Measurements from ENCODE around the gene NCAN. TPM values are rescaled to one million over a fixed set of nuclear protein-coding genes. Genes with fewer than 3 reads are reported as not detected.

NCAN gene
- total and polyA plus RNA-seq, 2 of the 13 experiments (the other 11 are each of a cell fraction or from before 2014, with no cell fraction given): not detected

GRCh38 chr19:19224852-19225494, 13.2 kb downstream of the NCAN start (continued):
- peak; percentile 83 for TF ChIP-seq ZNF407 (CRISPR knock-in tag; IDR thresholded peaks at IDR 0.05; ENCODE audit: not compliant biosample characterization)
- TF ChIP-seq PITX1 (CRISPR knock-in tag; IDR thresholded peaks at IDR 0.05): 0 out of 2 replicates have a peak, but pooled peaks have one; percentile 17
- TF ChIP-seq NBN (conservative IDR thresholded peaks at IDR 0.05): no peak
- TF ChIP-seq ELF3 (CRISPR knock-in tag; IDR thresholded peaks at IDR 0.05): peak; percentile 36; the same call in 1 of the 2 replicates
- TF ChIP-seq ZNF383 (CRISPR knock-in tag; IDR thresholded peaks at IDR 0.05; ENCODE audit: borderline replicate concordance): peak; percentile 55; the same call in 1 of the 2 replicates
- no peak for TF ChIP-seq ZNF512B (CRISPR knock-in tag; IDR thresholded peaks at IDR 0.05; ENCODE audit: borderline replicate concordance)
- peak; percentile 94 for TF ChIP-seq ZNF687 (CRISPR knock-in tag; IDR thresholded peaks at IDR 0.05)
- no peak for TF ChIP-seq ZNF781 (CRISPR knock-in tag; IDR thresholded peaks at IDR 0.05; ENCODE audit: borderline replicate concordance, not compliant biosample characterization)
- TF ChIP-seq IRF9 (CRISPR knock-in tag; IDR thresholded peaks at IDR 0.05; ENCODE audit: borderline replicate concordance): peak; percentile 71; the same call in 1 of the 2 replicates

Data from HepG2 (cell line).